Uterus (tissue), 2 donors: ENCODE data around the gene IER5.

Source experiments
- CTCF ChIP-seq, 4 experiments: fragments of 200-600 bp in 2 of 4; fragments of 450-650 bp in 2 of 4; sonication (generic) in 2 of 4; IDR thresholded peaks; one replicate each; pipeline ENCODE4 v1.5.1; 2016 to 2019; ENCODE audit warnings: antibody characterized with exemption in 4 of 4, mild to moderate bottlenecking in 2 of 4, moderate library complexity in 1 of 4
- POLR2A ChIP-seq, 2 donors: fragments of 450-650 bp; IDR thresholded peaks; one replicate each; pipeline ENCODE4 v1.6.1; 2016; ENCODE audit warnings: antibody characterized with exemption in 2 of 2, mild to moderate bottlenecking in 1 of 2, moderate library complexity in 1 of 2

DNA sequence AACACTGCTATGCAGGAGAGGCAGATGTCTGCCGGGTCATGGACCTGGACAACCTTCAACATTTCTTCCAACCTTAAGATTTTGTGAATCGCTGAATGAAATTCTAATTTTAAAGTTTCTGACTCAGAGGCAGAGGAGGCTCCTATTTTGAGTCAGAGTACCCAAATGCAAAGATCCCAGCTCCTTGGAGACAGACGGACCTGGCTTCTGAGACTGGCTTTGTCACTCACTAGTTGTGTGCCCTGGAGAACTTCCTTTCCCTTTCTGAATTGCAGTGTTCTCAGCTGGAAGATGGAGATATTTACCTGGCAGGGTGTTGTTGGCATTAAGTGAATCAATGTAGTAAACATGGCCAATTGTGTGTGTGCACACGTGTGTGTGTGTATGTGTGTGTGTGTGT lies 51.9 kb downstream of the IER5 start:
- TF ChIP-seq CTCF (IDR thresholded peaks at IDR 0.05) = no peak
- no peak for TF ChIP-seq POLR2A (IDR thresholded peaks at IDR 0.05)
